CD14-positive monocyte (primary cell): ENCODE measurements around the gene KIF16B. TPM values are rescaled to one million over a fixed set of nuclear protein-coding genes. Genes with fewer than 3 reads are reported as not detected.

Experiments
- DNase-seq, 3 donors: peaks; one replicate each; pipeline ENCODE4 v3.0.0-alpha.2; 2011 to 2022
- H2AFZ ChIP-seq: 2 replicates; pipeline ENCODE4 v1.6.0; 2012; ENCODE audit warnings: mild to moderate bottlenecking, low read depth, low read length, inconsistent platforms; ENCODE audit not compliant: insufficient read depth, poor library complexity, severe bottlenecking
- H3K27ac ChIP-seq, 2 donors: 1 replicate in 1 of 2; 2 replicates in 1 of 2; pipeline ENCODE4 v1.5.1; 2012 to 2013; ENCODE audit warnings: low read length in 2 of 2, control low read depth in 1 of 2, inconsistent platforms in 1 of 2, low read depth in 1 of 2, mild to moderate bottlenecking in 1 of 2
- H3K27me3 ChIP-seq, 2 donors: one replicate each; pipeline versions ENCODE4 v1.6.0 to v1.6.1; 2011 to 2013; ENCODE audit warnings: low read length in 2 of 2; ENCODE audit not compliant: control insufficient read depth in 2 of 2, insufficient read depth in 2 of 2
- H3K36me3 ChIP-seq, 2 donors: replicated peaks in 1 of 2; 1 replicate in 1 of 2; 2 replicates in 1 of 2; pipeline versions ENCODE4 v1.5.1 to v1.6.1; 2012 to 2013; ENCODE audit warnings: low read length in 2 of 2, control low read depth in 1 of 2, inconsistent platforms in 1 of 2, mild to moderate bottlenecking in 1 of 2; ENCODE audit not compliant: insufficient read depth in 2 of 2, control insufficient read depth in 1 of 2
- H3K4me1 ChIP-seq, 2 donors: 1 replicate in 1 of 2; 2 replicates in 1 of 2; pipeline versions ENCODE4 v1.5.1 to v1.6.1; 2012 to 2013; ENCODE audit warnings: low read length in 2 of 2, control low read depth in 1 of 2, inconsistent platforms in 1 of 2, mild to moderate bottlenecking in 1 of 2, moderate library complexity in 1 of 2; ENCODE audit not compliant: insufficient read depth in 2 of 2, control insufficient read depth in 1 of 2
- H3K4me2 ChIP-seq: replicated peaks from 2 replicates; pipeline ENCODE3; 2012; ENCODE audit warnings: low read length, moderate library complexity, mild to moderate bottlenecking; ENCODE audit not compliant: poor library complexity, severe bottlenecking; ENCODE audit errors: extremely low read depth
- H3K4me3 ChIP-seq, 3 experiments: fragments of 200-600 bp in 1 of 3; sonication (generic) in 1 of 3; replicated peaks in 1 of 3; 1 replicate in 2 of 3; 2 replicates in 1 of 3; pipeline ENCODE4 v1.5.1; 2011 to 2013; ENCODE audit warnings: low read length in 3 of 3, mild to moderate bottlenecking in 3 of 3, control low read depth in 2 of 3, low read depth in 2 of 3, inconsistent platforms in 1 of 3, moderate library complexity in 1 of 3
- H3K79me2 ChIP-seq: 2 replicates; pipeline ENCODE4 v1.6.0; 2012; ENCODE audit warnings: mild to moderate bottlenecking, control low read depth, inconsistent platforms, low read length, moderate library complexity; ENCODE audit not compliant: insufficient read depth
- H3K9ac ChIP-seq: 2 replicates; pipeline ENCODE4 v1.6.0; 2017; ENCODE audit warnings: low read length, mild to moderate bottlenecking; ENCODE audit not compliant: insufficient read depth, poor library complexity, severe bottlenecking
- H3K9me3 ChIP-seq, 2 donors: replicated peaks in 1 of 2; 1 replicate in 1 of 2; 2 replicates in 1 of 2; pipeline versions ENCODE4 v1.5.1 to v1.6.1; 2012 to 2013; ENCODE audit warnings: low read length in 2 of 2, control low read depth in 1 of 2; ENCODE audit not compliant: control insufficient read depth in 1 of 2, insufficient read depth in 1 of 2
- H4K20me1 ChIP-seq: 2 replicates; pipeline ENCODE4 v1.6.0; 2012; ENCODE audit warnings: mild to moderate bottlenecking, low read length, control low read depth, moderate library complexity; ENCODE audit not compliant: insufficient read depth
- H3K27ac Mint-ChIP-seq, 7 donors: one replicate each; pipeline ENCODE4 v1.8.0; 2020; ENCODE audit warnings: mild to moderate bottlenecking in 7 of 7, mixed read lengths in 7 of 7, moderate library complexity in 6 of 7, inconsistent platforms in 2 of 7
- H3K27me3 Mint-ChIP-seq, 3 donors: one replicate each; pipeline ENCODE4 v1.8.0; 2021 to 2022; ENCODE audit warnings: low read depth in 3 of 3, mild to moderate bottlenecking in 3 of 3, mixed read lengths in 3 of 3, moderate library complexity in 3 of 3, inconsistent platforms in 1 of 3
- H3K36me3 Mint-ChIP-seq, 2 donors: one replicate each; pipeline ENCODE4 v1.8.0; 2020; ENCODE audit warnings: mixed read lengths in 2 of 2, inconsistent platforms in 1 of 2, mild to moderate bottlenecking in 1 of 2
- H3K4me1 Mint-ChIP-seq: one replicate; pipeline ENCODE4 v1.8.0; 2020; ENCODE audit warnings: mild to moderate bottlenecking, mixed read lengths
- H3K4me3 Mint-ChIP-seq, 2 donors: one replicate each; pipeline ENCODE4 v1.8.0; 2020; ENCODE audit warnings: mild to moderate bottlenecking in 2 of 2, mixed read lengths in 2 of 2, moderate library complexity in 1 of 2
- H3K9me3 Mint-ChIP-seq, 7 donors: one replicate each; pipeline ENCODE4 v1.8.0; 2020 to 2022; ENCODE audit warnings: mixed read lengths in 7 of 7, mild to moderate bottlenecking in 6 of 7, moderate library complexity in 6 of 7, inconsistent platforms in 2 of 7
- CTCF ChIP-seq: fragments of 200-600 bp; IDR thresholded peaks from one replicate; pipeline ENCODE4 v1.8.0; 2022; ENCODE audit warnings: antibody characterized with exemption, mild to moderate bottlenecking
- WGBS: methylation state at CpG from one replicate; pipeline ENCODE4 v1.1.5; 2013; ENCODE audit warnings: missing lambda C conversion rate; ENCODE audit not compliant: insufficient coverage; 5-methylcytosine and 5-hydroxymethylcytosine counted together
- intact Hi-C, 2 donors: fragments of 100-400 bp; cut with micrococcal nuclease; formaldehyde crosslinking; loops; one replicate each; pipeline versions ENCODE4 v1.15.0 to v1.15.1; 2023
- polyA plus RNA-seq, 3 donors: library from polyadenylated mRNA; depleted of rRNA in 1 of 3; unstranded in 2 of 3; stranded (reverse) in 1 of 3; fragments of 300-500 nt in 2 of 3; fragments of >200 nt in 1 of 3; fragmentation: Illumina TruSeq in 2 of 3; gene quantifications; 1 replicate in 2 of 3; 2 replicates in 1 of 3; pipeline ENCODE4 v1.2.3, GENCODE V29; 2012 to 2021

Gene KIF16B
- polyA plus RNA-seq, 3 donors = 0.89 to 2.9 (median 2.8) TPM

- Histone ChIP-seq H3K36me3 (no peaks in the 10 kb centered on the region), H3K9ac (no peak overlapping the region), H4K20me1 (no peaks in the 10 kb centered on the region), H3K4me3 (no peak overlapping the region), H3K4me2 (no peak overlapping the region), H3K79me2 (no peaks in the 10 kb centered on the region), H3K4me1 (no peaks in the 10 kb centered on the region), H2AFZ (no peak overlapping the region), H3K9me3 (peaks cover 3 to 5% of the 10 kb centered on the region in 2 donors), H3K27me3 (no peaks in the 10 kb centered on the region), H3K27ac (no peak overlapping the region)
- no peak overlapping the region for H3K27ac Mint-ChIP-seq
- peaks cover 4 to 11% (median 7%) of the 10 kb centered on the region in 3 donors for H3K27me3 Mint-ChIP-seq
- WGBS = 100% methylated on average over 1 of the region's 2 CpGs
- peaks cover 5 to 23% (median 8%) of the 10 kb centered on the region in 7 donors for H3K9me3 Mint-ChIP-seq
- H3K36me3 Mint-ChIP-seq = no peaks in the 10 kb centered on the region
- intact Hi-C loops = no loop called here
- H3K4me3 Mint-ChIP-seq = no peak overlapping the region
- DNase-seq = no peak
- no peak for TF ChIP-seq CTCF
- H3K4me1 Mint-ChIP-seq = no peaks in the 10 kb centered on the region
Measured at GRCh38 chr20:16612706-16613105, 39.5 kb upstream of the KIF16B start.

- Mint-ChIP-seq H3K4me3 (no peak overlapping the region), H3K27ac (no peak overlapping the region), H3K27me3 (peaks cover 4 to 11% (median 7%) of the 10 kb centered on the region in 3 donors), H3K4me1 (no peaks in the 10 kb centered on the region), H3K9me3 (peaks cover 2 to 17% (median 5%) of the 10 kb centered on the region in 7 donors), H3K36me3 (no peaks in the 10 kb centered on the region)
- no peak overlapping the region for H3K9ac ChIP-seq
- 95% methylated on average over 5 of the region's 6 CpGs for WGBS
- no peak overlapping the region for H3K4me3 ChIP-seq
- H3K4me2 ChIP-seq = no peak overlapping the region
- H2AFZ ChIP-seq = no peak overlapping the region
- no peaks in the 10 kb centered on the region for H4K20me1 ChIP-seq
- DNase-seq = no peak
- intact Hi-C loops = no loop called here
- TF ChIP-seq CTCF = no peak
- H3K79me2 ChIP-seq = no peaks in the 10 kb centered on the region
- H3K27me3 ChIP-seq = no peaks in the 10 kb centered on the region
- no peaks in the 10 kb centered on the region for H3K36me3 ChIP-seq
- peaks cover 0 to 4% of the 10 kb centered on the region in 2 donors for H3K9me3 ChIP-seq
- H3K27ac ChIP-seq = no peak overlapping the region
- H3K4me1 ChIP-seq = no peaks in the 10 kb centered on the region
Measured at GRCh38 chr20:16611817-16612216, 38.6 kb upstream of the KIF16B start.
